Stimulated activated CD4-positive, alpha-beta T cell treated with anti-CD3 and anti-CD28 coated beads, Interleukin-15, amount 100 ng/mL, for 48 hours (primary cell): ENCODE results near the gene CLINT1.
A peak's percentile ranks its signal among the peaks of the same experiment; 100 is the strongest.
"Not testable (repeated sequence)": the region's sequence is repeated elsewhere in the genome, so short reads cannot be mapped to it uniquely, and the experiment has no call there.

ENCODE experiments used
- DNase-seq, 2 donors: peaks; one replicate each; pipeline ENCODE4 v3.0.0-alpha.2; 2020; ENCODE audit warnings: low read depth in 2 of 2

Gene CLINT1

DNA sequence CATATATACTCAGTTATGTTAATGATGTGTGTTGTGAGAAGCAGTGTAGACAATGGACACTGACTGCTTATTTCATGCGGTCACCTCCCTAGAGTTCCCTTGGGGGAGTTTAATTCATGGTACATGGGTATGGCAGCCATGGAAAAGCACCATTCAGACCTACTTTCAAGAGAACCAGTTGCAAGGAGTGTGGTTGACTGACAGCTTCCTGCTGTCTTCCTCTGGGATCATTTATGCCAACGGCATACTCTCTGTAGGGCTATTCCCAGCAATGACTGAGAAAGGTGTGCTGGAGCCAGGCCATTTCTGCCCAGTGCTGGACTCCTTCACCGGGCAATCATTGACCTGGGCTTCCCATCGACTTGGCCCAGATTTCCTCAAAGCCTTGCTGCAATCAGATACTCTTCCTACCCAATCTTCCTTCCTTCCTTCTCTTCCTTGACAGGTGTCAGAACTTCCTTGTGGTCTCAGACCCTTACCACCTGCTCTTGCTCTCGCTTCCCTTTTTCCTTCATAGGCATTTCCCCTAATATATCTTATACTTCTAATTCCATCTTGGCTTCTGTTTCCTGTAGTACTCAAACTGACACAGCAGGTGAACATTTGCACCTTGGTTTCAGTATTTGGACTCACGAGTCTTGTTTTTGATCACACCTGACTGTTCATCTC, 3.4 kb upstream of the CLINT1 start:
- no peak for DNase-seq

DNA sequence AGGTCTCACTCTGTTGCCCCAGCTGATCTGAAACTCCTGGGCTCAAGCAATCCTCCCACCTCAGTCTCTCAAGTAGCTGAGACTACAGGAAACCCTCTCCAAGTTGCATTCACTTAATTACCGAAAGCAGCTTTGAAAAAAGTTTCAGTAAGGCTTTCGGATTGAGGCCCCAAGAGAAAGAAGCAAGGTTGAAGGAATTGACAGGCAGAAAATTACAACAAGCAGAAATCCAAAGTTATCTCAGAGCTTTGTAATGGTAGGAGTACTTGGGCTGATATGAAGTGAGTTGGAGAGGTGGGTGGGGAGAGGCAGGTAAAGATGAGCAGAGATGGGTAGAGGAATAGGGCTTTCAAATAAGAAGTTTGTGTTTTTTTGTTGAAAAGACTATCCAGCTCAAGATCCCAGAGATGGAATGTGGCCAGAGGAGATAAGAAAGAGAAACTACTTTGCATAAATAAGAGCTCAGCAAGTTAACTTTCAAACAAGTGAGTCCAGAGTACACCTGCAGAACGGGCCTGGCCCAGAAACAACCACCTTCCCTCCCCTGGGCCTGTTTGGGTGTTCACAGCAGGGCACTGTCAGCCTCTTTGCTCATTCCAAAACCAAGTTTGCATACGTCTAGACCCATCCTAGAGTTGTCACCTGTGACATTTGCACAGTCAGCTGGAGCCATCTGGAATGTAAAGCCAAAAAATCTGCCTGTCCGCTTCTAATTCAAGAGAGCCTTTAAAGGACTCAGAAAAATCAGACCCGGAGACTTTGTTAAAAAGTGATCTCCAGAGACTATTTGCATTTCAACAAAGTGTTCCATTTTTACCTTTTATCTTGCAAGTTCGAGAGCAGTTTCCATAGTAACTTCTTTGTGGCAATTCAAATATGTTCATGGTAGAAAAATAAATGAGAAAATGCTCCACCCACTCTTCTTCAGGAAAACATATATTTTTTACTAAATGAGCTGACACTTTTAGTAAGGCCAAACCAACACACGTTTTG, 2.2 kb upstream of the CLINT1 start:
- DNase-seq, result no peak

DNA sequence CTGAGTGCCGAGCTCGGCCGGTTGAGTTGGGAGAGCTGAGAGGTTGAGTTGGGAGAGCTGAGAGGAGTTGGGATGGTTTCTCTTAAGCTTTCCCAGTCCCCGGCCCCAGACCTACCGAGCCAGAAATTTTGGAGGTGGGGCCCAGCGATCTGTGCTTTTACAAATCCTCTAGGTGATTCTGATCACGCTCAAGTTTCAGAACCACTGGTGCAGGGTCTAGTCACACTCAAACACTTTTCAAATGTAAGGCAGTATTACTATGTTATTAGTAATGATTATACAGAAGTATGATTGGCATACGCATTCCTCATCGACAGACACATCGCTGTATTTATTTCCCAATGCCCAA, 256 bp upstream of the CLINT1 start:
- DNase-seq, result no peak

DNA sequence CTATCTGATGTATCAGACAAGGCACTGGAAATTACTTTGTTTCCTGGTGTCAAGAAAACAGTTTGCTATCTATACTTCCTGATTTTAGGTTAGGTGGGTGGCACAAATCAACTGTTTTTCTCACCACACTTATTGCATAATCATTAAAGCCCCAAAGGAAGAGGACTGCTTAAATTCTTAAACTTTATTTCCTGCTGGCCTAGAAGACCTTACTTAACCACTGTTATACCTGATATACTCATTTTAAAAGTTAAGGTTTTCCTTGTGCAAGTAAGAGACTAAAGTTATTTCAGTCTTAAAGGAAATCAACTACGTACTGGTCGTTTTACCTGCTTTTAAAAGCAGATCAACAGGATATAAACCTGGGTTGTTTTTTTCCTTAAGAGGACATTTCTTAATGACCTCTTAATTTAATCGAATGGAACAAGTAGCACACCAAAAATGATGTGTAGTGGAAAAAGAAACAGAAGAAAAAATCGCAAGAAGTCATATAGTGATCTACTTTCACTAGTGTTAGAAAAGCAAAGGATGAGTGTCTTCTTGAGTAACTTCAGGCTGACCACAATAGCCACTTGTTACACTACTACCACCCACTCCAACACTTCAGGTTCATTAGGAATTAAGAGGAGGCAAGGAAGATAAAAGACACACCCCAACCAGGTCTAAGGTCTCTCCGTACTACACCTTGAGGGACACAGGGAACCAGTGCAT, 974 bp downstream of the CLINT1 start:
- peak in 1 of 2 donors; percentile 8 for DNase-seq

DNA sequence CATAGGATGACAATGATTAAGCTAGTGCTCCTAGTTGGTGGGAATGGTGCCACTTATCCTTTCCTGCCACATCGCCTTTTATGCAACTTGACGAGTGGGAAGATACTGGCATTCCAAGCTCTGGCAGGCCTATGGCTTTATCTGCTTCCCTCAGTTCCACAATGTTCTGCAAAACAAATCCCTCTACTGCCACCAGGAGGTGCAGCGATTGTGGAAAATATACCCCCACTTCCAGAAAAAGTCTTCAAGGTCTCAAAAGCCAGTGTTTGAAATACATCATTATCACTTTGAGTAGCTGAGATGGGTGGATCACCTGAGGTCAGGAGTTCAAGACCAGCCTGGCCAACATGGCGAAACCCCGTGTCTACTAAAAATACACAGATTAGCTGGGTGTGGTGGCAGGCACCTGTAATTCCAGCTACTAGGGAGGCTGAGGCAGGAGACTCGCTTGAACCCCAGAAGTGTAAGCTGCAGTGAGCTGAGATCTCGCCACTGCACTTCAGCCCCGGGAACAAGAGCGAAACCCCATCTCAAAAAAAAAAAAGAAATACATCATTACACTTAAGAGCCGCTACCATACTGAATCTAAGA, 3.4 kb downstream of the CLINT1 start:
- DNase-seq, result no peak

DNA sequence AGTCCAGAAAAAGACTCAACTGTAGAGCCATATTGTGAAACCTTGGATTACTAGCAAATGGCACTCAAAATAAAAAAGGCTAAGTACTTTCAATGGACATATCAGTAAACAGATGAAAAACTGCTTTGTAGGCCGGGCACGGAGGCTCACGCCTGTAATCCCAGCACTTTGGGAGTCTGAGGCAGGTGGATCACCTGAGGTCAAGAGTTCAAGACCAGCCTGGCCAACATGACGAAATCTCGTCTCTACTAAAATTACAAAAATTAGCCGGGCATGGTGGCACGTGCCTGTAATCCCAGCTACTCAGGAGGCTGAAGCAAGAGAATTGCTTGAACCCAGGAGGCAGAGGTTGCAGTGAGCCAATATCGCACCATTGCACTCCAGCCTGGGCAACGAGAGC, 5.6 kb downstream of the CLINT1 start:
- DNase-seq, result not testable (repeated sequence)

DNA sequence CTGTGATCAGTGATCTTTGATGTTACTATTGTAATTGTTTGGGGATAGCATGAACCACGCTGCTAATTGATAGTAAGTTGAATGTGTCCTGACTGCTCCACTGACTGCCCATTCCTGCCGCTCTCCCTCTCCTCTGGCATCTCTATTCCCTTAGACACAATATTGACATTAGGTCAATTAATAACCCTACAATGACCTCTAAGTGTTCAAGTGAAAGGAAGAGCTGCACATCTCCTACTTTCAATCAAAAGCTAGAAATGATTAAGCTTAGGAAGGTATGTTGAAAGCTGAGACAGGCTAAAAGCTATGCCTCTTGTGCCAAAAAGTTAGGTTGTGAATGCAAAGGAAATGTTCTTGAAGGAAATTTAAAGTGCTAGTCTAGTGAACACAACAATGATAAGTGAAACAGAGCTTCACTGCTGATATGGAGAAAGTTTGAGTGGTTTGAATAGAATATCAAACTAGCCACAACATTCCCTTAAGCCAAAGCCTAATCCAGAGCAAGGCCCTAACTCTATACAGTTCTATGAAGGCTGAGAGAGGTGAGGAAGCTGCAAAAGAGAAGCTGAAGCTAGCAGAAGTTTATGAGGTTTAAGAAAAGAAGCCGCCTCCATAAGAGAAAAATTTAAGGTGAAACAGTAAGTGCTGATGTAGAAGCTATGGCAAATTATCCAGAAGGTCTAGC, 12.9 kb downstream of the CLINT1 start:
- DNase-seq, result no peak

DNA sequence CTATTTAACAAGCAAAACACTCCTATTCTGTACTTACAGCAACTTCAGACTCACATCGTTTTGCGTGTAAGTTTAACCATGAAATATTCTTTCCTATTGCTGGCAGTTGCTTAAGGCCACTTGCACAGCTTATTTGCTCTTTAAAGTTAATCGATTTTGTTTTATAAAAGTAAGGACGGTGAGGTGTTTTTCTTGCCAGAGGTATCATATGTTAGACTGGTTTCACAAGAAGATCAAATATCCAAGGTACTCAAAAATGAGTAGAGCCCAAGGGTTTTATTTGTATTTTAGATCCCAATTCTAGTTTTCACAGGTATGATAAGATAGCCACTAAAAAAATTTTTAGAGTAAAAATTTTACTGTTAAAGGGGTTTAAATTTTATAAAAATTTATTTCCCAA, 16.2 kb downstream of the CLINT1 start:
- no peak for DNase-seq

DNA sequence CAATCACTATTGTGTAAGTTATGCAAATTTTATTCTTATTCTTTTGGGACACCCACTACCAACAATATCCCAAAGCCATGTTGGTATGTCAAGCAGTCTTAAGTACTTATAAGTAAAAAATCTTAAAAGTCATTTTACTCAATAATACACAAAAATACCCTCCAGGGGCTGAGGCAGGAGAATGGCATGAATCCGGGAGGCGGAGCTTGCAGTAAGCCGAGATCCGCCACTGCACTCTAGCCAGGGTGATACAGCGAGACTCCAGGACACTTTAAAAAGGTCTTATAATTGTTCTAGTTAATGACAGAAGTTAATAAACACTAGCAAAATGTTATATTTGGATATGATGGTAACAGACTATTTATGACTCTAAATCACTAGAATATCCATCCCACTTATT, 16.8 kb downstream of the CLINT1 start:
- DNase-seq, result no peak

DNA sequence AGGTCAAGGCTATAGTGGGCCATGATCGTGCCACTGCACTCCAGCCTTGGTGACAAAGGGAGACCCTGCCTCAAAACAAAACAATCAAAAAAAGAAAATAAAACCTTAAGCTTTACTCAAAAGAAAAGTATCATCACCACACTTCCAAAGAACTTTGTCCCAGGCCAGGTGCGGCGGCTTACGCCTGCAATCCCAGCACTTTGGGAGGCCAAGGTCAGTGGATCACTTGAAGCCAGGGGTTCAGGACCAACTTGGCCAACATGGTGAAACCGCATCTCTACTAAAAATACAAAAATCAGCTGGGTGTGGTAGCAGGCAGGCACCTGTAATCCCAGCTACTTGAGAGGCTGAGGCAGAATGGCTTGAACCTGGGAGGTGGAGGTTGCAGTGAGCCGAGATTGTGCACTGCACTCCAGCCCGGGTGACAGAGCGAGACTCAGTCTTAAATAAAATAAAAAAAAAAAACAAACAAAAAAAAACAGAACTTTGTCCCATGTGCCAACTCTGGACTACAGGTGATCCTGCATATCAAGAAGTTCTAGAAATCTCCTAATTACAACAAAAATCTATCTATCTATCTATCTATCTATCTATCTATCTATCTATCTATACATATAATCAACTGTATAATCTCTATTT, 19.7 kb downstream of the CLINT1 start:
- DNase-seq, result no peak

DNA sequence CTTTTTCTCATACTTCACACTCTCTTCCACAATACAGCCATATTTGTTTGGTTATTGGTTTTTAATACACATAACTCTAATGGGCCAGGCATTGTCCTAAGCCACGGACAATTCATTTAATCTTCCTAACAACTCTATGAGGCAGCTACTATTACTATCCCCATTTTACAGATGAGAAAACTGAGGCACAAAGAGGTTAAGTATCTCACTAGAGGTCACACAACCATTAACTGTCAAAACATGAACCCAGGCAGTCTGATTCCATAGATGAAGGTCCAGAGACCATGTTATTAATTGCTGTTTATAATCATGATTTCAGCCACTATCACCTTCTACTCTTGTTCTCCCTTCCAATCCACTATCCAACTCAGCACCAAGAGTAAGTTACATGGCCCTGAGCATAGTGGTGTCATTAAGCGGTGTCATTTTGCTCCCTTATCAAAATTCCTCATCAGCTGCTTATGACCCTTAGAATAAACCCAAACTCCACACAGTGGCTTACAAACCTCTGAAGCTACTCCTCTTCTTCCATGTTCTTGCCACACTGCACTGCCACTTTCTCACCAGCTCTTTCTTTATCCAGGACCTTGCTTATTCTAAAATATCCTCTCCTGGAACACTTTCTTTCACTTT, 22.7 kb downstream of the CLINT1 start:
- no peak for DNase-seq

DNA sequence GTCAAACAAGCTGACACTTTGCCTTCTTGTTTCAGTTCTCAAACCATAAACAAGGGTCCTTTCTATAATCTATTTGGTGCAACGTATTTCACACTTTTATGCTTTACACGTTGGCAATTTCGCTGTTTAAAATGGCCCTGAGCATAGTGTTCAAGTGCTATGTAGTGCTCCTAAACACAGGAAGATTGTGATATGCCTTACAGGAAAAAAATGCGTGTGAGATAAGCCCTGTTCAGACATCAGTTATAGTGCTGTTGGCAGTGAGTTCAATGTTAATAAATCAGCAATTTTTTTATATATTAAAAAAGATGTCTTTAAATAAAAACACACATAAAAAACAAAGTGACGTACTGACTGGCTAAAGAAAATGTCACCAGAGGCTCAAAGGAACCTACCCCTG, 23.9 kb downstream of the CLINT1 start:
- DNase-seq, result no peak

DNA sequence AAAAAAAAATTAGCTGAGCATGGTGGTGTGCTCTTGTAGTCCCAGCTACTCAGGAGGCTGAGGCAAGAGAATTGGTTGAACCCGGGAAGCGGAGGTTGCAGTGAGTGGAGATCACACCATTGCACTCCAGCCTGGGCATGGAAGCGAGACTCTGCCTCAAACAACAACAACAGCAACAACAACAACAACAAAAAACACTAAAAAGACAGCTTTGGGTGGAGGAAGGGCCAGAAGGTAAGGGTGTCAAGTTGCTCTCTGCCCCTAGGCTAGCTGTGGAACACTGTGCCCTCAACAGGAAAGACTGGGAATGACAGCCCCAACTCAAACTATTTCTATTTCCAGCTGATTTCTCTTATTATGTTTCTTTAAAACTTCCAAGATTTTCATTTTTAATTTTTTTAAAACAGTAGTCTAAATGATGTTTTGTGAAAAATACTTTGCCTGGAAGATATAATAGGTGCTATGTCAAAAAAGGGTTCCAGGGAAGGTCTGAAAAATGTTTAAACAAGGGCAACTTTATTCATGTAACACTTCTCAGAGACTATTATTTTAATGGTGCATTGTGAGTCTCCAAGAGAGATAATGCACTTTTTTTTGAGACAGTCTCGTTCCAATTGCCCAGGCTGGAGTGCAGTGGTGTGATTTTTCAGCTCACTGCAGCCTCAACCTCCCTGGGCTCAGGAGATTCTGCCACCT, 29.9 kb downstream of the CLINT1 start:
- DNase-seq, result no peak

DNA sequence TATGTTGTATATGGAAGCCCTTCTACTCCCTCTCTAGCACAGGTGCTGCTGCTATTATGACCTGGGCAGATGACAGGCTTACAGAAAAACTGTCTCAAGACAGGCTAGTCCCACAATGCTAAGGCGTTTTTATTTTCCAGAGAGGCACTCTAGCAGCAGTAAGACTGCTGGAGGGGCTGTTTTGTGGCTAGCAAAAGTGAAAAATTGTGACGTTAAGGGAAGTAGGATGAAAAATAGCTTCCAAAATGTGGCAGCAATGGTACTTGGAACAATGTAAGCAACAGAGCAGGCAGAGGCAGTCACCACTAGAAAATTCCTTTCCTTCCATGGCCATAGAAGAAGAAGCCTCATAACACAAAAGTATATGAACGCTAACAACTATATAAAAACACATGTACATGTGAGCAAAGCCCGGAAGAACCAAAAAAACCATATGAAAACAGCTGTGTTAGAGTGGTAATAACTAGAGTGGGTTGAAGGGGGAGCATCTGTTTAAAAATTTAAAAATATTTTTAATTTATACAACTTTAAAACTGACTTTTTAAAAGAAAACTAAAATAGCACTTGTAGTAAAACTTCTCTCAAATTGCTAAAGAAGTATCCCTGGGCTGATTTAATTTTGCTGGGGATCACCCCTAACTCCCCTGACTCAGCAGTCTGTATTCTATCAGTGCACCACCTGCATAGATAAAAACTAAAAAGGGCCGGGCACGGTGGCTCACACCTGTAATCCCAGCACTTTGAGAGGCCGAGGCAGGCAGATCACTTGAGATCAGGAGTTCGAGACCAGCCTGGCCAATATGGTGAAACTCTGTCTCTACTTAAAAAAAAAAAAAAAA, 30.6 kb downstream of the CLINT1 start:
- no peak for DNase-seq

DNA sequence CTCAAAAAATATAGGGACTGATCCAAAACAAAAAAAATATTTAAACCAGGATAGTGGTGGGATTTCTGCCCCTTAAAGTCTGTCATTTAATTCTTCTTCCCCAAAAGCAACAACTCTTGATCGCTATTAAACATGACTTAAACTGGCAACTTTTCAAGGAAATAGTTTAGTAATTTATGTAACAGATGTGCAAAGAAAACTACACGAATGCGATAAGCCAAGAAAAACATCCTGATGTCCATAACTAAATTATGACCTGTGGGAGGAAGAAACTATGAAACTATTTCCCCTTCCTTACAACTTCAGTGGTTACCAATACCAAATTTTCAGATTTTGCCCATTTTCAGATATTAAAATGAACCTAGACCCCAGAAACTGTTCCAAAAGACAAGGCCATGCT, 31.5 kb downstream of the CLINT1 start:
- no peak for DNase-seq

DNA sequence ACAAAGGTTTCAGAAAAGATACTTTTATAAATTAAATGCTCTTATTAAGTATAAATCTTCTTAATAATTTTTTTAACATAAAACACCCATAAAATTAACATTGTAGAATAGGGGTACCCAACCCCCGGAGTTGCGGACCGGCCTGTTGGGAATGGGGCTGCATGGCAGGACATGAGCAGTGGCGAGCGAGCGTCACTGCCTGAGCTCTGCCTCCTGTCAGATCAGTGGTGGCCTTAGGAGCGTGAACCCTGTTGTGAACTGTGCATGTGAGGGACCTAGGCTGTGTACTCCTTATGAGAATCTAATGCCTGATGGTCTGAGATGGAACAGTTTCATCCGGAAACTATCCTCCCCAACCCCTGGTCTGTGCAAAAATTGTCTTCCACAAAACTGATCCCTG, 35.3 kb downstream of the CLINT1 start:
- no peak for DNase-seq

DNA sequence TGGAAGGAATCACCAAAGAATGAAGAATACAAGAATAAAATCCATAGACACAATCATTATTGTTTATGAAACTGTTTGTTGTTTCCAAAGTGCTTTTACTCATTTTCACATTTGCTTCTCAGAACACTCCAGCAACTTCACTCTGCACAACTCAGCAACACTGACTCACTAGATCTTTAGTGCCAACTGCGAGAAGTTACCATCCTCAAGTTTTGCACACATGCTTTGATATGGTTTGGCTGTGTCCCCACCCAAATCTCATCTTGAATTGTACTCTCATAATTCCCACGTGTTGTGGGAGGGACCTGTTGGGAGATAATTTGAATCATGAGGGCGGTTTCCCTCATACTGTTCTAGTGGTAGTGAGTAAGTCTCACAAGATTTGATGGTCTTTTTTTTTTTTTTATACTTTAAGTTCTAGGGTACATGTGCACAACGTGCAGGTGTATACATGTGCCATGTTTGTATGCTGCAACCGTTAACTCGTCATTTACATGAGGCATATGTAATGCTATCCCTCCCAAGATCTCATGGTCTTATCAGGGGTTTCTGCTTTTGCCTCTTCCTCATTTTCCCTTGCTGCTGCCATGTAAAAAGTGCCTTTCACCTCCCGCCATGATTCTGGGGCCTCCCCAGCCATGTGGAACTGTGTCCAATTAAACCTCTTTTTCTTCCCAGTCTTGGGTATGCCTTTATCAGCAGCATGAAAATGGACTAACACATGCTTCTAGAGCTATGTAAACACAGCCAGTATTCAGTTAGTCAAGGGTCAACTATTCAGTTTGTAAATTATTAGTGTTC, 36.9 kb downstream of the CLINT1 start:
- no peak for DNase-seq

DNA sequence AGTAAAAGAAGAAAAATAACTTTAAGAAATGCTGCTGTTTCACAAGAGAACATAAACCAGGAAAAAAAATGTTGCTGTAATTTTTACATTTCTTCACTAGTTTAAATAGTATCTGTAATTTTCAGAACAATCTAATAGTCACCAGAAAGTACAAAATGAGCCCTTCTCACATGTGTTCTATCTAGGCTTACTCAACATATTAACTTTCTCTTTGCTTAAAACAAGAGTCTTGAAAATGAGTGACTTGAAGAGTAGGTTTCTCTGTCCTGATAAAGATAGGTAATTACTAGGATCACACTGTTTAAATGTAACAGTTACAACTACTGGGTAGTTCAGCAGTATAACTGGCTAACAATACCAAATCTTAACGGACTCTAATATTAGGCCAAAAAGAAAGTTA, 37.5 kb downstream of the CLINT1 start:
- no peak for DNase-seq
